ENCODE measurements around the gene DTNA. TPM values are rescaled to one million over a fixed set of nuclear protein-coding genes. Genes with fewer than 3 reads are reported as not detected.
A peak's percentile ranks its signal among the peaks of the same experiment; 100 is the strongest.

Gene DTNA
- total RNA-seq, 1 donor from 2014 or later, result 7.1 TPM

GRCh38 chr18:34909637-34910364, 199.7 kb downstream of the DTNA start:
- TF ChIP-seq, protein P1, sequence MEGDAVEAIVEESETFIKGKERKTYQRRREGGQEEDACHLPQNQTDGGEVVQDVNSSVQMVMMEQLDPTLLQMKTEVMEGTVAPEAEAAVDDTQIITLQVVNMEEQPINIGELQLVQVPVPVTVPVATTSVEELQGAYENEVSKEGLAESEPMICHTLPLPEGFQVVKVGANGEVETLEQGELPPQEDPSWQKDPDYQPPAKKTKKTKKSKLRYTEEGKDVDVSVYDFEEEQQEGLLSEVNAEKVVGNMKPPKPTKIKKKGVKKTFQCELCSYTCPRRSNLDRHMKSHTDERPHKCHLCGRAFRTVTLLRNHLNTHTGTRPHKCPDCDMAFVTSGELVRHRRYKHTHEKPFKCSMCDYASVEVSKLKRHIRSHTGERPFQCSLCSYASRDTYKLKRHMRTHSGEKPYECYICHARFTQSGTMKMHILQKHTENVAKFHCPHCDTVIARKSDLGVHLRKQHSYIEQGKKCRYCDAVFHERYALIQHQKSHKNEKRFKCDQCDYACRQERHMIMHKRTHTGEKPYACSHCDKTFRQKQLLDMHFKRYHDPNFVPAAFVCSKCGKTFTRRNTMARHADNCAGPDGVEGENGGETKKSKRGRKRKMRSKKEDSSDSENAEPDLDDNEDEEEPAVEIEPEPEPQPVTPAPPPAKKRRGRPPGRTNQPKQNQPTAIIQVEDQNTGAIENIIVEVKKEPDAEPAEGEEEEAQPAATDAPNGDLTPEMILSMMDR (IDR thresholded peaks at IDR 0.05), result no peak
- Mint-ChIP-seq H3K4me3 (ENCODE audit: unreplicated experiment) (no peak overlapping the region), H3K36me3 (ENCODE audit: unreplicated experiment) (no peaks in the 10 kb centered on the region), H3K27me3 (ENCODE audit: unreplicated experiment) (no peaks in the 10 kb centered on the region), H3K4me1 (ENCODE audit: unreplicated experiment) (peaks cover 51% of the 10 kb centered on the region), H3K27ac (ENCODE audit: unreplicated experiment) (no peak overlapping the region), H3K9me3 (ENCODE audit: unreplicated experiment) (no peaks in the 10 kb centered on the region)
- no peak for DNase-seq (ENCODE audit: extremely low spot score, unreplicated experiment)

DNA sequence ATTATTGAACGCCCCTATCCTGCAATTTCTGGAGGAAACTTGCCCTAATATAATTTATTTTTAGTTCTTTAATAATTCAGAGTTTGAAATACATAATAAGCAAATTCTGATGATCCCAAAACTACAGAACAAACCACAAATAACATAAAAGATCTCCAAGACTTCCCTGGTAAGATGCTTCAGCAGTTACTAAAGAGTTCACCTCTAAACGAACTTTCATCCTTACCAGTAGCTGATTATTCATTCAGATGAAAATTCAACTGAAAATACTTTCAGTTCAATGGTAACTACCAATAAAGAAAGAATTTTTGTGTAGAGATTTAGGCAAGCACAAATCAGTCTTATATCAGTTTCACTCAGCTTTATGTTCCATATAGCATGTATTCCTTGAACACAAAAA, 201.0 kb downstream of the DTNA start:
- no peak for DNase-seq (ENCODE audit: extremely low spot score, unreplicated experiment)
- H3K9me3 Mint-ChIP-seq (ENCODE audit: unreplicated experiment), result no peaks in the 10 kb centered on the region
- no peak overlapping the region for H3K4me3 Mint-ChIP-seq (ENCODE audit: unreplicated experiment)
- H3K27me3 Mint-ChIP-seq (ENCODE audit: unreplicated experiment), result no peaks in the 10 kb centered on the region
- peak overlapping the region; percentile 93 for H3K27ac Mint-ChIP-seq (ENCODE audit: unreplicated experiment)
- TF ChIP-seq, protein P1 (IDR thresholded peaks at IDR 0.05), result no peak
- no peaks in the 10 kb centered on the region for H3K36me3 Mint-ChIP-seq (ENCODE audit: unreplicated experiment)
- peaks cover 54% of the 10 kb centered on the region for H3K4me1 Mint-ChIP-seq (ENCODE audit: unreplicated experiment)

DNA sequence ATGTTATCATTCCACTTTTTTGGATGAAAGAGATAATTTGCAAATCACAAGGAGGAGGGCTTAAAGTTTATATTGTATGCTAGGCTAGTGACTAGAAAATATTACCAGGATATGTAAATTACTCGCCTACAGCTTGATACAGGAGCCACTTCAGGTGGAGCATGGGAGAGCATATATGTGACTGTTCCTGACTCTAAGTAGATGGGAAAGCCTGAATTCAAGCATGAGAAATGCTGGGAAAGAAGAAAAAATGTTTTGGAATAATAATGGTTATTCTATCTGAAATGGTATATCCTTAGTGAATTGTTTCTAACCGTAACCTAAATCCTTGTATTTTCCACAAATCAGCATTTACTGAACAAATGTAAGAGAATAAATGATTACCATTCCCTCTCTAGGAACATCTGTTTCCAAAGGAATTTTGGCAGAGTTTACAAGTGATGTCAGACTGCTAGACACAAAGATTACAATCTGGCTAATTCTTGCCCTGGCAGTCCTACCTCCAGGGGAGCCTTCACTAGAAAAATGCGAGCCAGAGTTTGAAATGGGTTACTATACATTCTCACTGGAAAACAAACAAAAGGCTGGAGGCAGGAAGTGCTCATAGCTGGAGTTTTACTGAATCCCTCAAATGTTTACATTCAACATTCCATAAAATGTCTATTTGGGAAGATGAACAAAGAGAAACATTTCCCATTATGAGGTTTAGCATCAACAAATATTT, 201.7 kb downstream of the DTNA start:
- Mint-ChIP-seq H3K27ac (ENCODE audit: unreplicated experiment) (peak overlapping the region; percentile 93), H3K27me3 (ENCODE audit: unreplicated experiment) (no peaks in the 10 kb centered on the region), H3K36me3 (ENCODE audit: unreplicated experiment) (no peaks in the 10 kb centered on the region), H3K4me1 (ENCODE audit: unreplicated experiment) (peaks cover 54% of the 10 kb centered on the region), H3K9me3 (ENCODE audit: unreplicated experiment) (no peaks in the 10 kb centered on the region), H3K4me3 (ENCODE audit: unreplicated experiment) (no peak overlapping the region)
- DNase-seq (ENCODE audit: extremely low spot score, unreplicated experiment), result no peak
- TF ChIP-seq, protein P1 (IDR thresholded peaks at IDR 0.05), result peak; percentile 28

DNA sequence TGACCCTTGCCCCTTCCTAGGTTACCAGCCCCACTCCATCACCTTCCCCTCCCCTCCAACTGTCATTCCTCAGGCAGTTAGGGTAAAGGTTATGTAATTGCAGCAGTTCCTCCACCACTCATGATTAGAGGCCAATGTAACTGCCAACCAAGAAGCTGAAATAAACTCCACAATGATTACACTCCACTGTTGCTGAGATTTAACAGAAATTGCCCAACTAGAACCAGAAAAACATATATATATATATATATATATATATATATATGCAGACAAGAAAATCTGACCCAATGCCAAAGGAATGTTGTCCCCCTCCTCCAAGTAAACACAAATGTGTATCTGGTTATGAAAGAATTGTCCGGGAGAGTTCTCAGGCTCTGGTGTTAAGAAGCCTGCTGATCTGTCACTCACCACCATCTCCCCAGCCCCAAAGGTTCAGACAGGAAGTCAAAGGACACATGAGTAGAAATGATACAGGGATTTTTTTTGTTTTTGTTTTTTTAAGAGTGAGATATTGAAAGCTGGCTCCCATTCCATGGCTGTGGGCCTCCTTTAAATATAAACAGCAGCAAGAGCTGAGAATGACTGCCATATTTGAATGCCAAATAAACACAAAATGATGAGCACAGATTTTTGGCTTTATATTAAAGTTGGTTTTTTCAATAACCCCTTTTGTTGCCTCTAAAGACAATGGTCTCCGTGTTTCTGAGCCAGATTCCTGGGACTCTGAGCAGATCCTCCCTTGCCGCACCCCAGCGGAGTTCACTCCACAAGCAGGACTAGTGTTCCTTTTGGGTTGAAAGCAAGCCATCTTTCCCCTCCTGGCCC, 204.0 kb downstream of the DTNA start:
- no peak for DNase-seq (ENCODE audit: extremely low spot score, unreplicated experiment)
- no peaks in the 10 kb centered on the region for H3K36me3 Mint-ChIP-seq (ENCODE audit: unreplicated experiment)
- H3K9me3 Mint-ChIP-seq (ENCODE audit: unreplicated experiment), result no peaks in the 10 kb centered on the region
- no peaks in the 10 kb centered on the region for H3K27me3 Mint-ChIP-seq (ENCODE audit: unreplicated experiment)
- TF ChIP-seq, protein P1 (IDR thresholded peaks at IDR 0.05), result no peak
- peak overlapping the region; percentile 3 for H3K4me3 Mint-ChIP-seq (ENCODE audit: unreplicated experiment)
- H3K27ac Mint-ChIP-seq (ENCODE audit: unreplicated experiment), result peak overlapping the region; percentile 92
- peaks cover 63% of the 10 kb centered on the region for H3K4me1 Mint-ChIP-seq (ENCODE audit: unreplicated experiment)
